NCI-H2196 (cell line): ENCODE measurements around the gene CLEC2B.

Source experiments
- DNase-seq: peaks from one replicate; lab custom pipeline; 2025; ENCODE audit not compliant: unreplicated experiment; lab: John Stamatoyannopoulos, UW

Gene CLEC2B

GRCh38 chr12:9810671-9811070 is 58.5 kb downstream of the CLEC2B start:
- DNase-seq = no peak

- DNase-seq = no peak
Measured at GRCh38 chr12:9809866-9810265, 59.3 kb downstream of the CLEC2B start.

GRCh38 chr12:9809338-9809737 is 59.8 kb downstream of the CLEC2B start:
- DNase-seq = no peak

- no peak for DNase-seq
Measured at GRCh38 chr12:9808504-9808903, 60.6 kb downstream of the CLEC2B start.

- DNase-seq = no peak
Measured at GRCh38 chr12:9806714-9807113, 62.4 kb downstream of the CLEC2B start.

- DNase-seq = no peak
Measured at GRCh38 chr12:9805883-9806282, 63.3 kb downstream of the CLEC2B start.
